Non-pigmented ciliary epithelial cell (primary cell): ENCODE measurements around the gene CCDC178.
A peak's percentile ranks its signal among the peaks of the same experiment; 100 is the strongest.
"Not testable (repeated sequence)": the region's sequence is repeated elsewhere in the genome, so short reads cannot be mapped to it uniquely, and the experiment has no call there.

Source experiments
- DNase-seq: peaks from one replicate; pipeline ENCODE4 v3.0.0-alpha.2; 2010; ENCODE audit warnings: low read depth

The CCDC178 gene

DNA sequence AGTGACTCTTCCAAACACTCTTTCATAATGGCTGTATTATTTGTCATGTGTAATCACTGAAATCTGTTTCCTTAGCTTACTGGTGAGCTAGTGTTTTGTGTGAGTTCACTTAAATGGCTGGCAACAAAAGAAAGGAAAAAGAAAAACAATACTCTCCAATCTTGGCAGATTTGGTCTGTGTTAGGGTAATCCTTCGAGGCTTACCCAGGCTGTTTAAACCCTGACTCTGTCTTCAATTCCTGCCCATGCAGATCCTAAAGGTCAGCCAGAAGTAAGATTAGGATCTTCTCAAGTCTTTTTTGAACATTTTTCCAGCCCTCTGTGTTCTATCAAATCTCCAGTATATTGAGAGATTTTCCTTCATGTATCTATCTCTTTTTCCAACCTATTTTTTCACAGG lies 85.3 kb downstream of the CCDC178 start:
- DNase-seq: no peak

DNA sequence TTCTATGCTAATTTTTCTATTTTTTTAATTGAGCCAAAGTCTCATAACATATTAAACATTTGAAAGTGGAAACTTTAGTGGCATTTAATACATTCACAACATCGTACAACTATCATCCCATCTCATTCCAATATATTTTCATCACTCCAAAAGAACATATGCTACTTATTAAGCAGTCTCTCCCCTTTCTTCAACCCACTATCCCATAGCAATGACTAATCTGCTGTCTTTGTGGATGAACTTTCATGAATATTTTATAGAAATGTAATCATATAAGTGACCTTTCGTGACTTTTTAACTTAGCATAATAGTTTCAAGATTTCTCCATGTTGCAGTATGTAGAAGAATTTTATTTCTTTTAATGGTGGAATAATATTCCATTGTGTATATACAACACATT lies 90.3 kb downstream of the CCDC178 start:
- DNase-seq: no peak

DNA sequence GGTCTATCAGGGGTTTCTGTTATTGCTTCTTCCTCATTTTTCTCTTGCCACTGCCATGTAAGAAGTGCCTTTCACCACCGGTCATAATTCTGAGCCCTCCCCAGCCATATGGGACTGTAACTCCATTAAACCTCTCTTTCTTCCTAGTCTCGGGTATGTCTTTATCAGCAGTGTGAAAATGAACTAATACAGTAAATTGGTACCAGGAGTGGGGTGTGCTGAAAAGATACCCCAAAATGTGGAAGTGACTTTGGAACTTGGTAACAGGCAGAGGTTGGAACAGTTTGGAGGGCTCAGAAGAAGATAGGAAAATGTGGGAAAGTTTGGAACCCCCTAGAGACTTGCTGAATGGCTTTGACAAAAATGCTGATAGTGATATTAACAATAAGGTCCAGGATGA lies 100.8 kb downstream of the CCDC178 start:
- not testable (repeated sequence) for DNase-seq

DNA sequence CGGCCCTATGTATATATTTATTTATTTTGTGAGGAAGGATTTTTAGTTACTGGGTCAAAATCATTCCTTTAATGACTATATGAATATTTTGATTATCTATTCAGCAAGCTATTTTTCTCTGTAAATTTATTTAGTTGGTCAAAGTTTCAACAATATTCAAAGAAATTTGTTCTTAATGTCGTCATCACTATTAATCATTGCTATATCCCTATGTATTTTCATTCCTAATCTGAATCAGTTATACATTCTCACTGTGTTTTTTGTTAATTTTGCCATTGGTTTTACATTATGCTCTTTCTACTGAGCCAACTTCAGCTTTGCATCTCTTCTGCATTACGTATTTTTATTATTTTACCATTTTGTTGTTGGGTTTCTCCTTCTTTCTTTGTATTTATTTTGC lies 105.7 kb downstream of the CCDC178 start:
- DNase-seq: no peak

- no peak for DNase-seq
These were observed 109.8 kb downstream of the CCDC178 start for GRCh38 chr18:33330711-33331110.

GRCh38 chr18:33326975-33327374 lies 113.5 kb downstream of the CCDC178 start:
- no peak for DNase-seq

DNA sequence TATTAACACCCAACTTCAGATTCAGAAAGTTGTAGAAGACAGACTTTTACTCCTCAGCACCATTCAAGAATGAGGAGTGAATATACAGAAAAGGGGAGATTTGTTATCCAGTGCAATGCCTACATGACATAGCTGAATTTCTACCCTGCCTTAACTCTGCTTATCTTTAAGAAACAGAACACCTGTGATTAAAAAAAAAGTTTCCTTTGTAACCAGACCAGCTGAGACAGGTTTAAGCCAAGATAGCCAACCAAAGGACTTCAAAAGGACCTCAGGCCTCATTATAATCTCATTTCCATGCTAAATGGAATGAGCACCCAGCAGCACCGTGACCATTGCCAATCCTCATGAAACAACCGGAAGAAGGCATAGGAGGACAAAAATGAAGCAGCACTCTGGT lies 122.9 kb downstream of the CCDC178 start:
- DNase-seq: no peak

- no peak for DNase-seq
These were observed 124.4 kb downstream of the CCDC178 start for GRCh38 chr18:33316146-33316587.

GRCh38 chr18:33307520-33307919 lies 133.0 kb downstream of the CCDC178 start:
- DNase-seq: no peak

- DNase-seq: no peak
These were observed 136.2 kb downstream of the CCDC178 start for GRCh38 chr18:33304277-33304676.

GRCh38 chr18:33291539-33291938 lies 149.0 kb downstream of the CCDC178 start:
- no peak for DNase-seq

DNA sequence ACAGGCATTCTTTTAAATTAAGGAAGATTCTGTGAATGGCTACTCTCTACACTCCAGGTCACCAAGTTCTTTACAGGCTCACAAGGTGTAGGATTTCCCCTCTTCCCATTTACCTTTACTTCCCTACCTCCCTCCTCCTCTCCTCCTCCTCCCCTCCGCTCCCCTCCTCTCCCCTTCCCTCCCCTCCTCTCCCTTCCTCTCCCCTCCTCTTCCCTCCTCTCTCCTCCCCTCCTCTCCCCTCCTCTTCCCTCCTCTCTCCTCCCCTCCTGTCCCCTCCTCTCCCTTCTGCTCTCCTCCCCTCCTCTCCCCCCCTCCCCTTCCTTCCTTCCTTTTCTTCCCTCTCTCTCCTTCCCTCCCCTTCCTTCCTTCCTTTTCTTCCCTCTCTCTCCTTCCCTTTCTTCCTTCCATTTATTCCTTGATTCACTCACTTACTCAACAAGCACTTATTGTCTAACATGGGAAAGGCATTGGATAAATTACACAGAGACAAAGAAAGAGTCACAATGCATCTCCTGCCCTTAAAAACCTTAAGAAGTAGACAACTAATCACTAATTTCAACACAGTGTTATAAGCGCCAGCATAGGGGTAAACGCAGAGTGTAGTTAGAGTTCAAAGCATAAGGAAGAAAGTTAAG lies 152.3 kb downstream of the CCDC178 start:
- DNase-seq: no peak

- no peak for DNase-seq
These were observed 157.7 kb downstream of the CCDC178 start for GRCh38 chr18:33282709-33283333.

DNA sequence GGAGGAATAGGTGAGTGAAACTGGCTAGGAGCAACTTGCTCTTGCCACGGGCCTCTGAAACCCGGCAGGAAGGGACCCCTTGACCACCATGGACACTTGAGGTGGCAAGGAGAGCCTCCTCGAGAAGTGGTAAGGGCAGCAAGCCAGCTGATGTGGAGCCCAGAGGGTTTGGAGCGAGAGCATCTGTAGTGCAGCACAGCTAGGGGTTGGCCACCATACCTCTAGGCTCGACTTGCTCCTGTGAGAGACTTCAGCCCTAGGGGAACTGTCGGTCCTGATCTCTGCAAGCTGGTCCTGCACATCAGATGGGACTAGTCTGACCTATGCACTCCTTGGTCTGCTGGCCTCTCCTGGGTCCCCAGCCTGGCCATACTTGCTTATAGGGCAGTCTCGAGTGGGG lies 158.4 kb downstream of the CCDC178 start:
- no peak for DNase-seq

DNA sequence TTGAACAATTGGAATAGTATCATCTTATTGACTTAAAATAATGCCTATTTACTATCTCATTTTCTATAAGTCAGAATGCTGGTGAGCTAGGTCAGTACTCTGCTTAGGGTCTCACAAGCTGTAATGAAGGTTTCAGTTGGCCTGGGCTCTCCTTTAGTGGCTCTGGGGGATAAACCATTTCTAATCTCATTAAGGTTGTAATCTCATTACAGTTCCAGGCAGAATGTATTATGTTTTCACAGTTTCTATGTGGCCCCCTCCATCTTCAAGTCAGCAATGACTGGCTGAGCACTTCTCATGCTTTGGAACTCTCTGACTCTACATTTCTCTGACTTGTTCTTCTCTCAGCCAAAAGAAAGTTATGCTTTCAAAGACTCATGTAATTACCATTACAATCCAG lies 163.1 kb downstream of the CCDC178 start:
- no peak for DNase-seq

GRCh38 chr18:33275843-33276242 lies 164.7 kb downstream of the CCDC178 start:
- no peak for DNase-seq

DNA sequence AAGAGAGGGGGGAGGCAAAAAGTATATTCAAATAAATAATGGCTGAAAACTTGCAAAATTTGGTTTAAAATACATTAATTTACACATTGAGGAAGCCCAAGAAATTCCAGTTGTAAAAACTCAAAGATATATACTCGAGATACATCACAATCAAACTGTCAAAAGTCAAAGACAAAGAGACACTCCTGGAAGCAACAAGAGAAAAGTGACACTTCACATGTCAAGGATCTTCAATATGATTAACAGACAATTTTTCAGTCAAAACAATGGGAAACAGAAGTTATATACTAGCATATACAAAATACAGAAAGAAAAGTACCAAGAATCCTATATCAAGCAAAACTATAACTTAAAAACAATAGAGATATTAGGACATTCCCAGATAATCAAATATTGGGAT lies 170.2 kb downstream of the CCDC178 start:
- DNase-seq: no peak

GRCh38 chr18:33269223-33269622 lies 171.3 kb downstream of the CCDC178 start:
- DNase-seq: no peak

DNA sequence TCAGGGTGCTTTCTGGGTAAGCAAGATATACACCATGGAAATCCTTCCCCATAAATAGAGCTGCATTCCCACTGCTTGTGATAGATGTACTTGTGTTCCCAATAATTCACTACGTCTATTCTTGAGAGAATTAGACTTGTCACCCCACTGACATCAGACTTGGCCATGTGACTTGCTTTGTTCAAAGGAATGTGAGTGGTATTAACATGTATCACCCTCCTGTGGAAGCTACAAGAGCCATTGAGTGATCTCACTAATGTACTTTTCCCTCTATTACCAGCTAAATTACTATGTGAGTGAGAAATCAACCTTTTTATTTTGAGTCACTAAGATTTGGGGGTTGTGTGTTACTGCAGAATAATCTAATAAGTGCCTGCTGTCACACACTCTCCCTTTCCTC lies 176.0 kb downstream of the CCDC178 start:
- no peak for DNase-seq

DNA sequence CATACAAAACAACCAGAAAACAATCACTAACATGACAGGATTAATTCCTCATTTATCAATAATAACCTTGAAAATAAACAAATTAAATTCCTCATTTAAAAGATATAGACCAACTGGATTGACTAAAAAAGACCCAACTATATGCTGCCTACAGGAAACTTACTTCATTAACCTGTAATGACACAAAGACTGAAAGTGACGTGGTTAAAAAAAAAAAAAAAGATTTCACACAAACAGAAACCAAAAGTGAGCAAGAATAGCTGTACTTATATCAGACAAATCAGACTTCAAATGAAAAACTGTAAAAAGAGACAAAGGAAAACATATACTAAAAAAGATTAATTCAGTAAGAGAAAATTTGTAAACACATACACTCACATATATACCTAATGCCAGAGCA lies 201.2 kb downstream of the CCDC178 start:
- DNase-seq: no peak

DNA sequence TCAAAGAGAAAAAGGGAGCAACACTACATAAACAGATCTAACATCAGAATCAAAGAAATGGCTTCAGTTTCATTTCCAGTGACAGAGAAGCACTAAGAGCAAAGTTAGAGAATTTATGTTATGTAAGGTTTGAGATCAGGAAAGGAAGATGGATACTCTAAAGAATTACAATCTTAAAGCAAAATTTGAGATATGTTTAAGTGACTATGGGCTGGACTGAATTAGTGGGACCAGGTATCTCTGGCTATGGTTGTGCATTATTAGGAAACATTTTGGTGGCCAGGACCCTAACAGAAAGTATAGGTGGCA lies 208.2 kb downstream of the CCDC178 start:
- no peak for DNase-seq

DNA sequence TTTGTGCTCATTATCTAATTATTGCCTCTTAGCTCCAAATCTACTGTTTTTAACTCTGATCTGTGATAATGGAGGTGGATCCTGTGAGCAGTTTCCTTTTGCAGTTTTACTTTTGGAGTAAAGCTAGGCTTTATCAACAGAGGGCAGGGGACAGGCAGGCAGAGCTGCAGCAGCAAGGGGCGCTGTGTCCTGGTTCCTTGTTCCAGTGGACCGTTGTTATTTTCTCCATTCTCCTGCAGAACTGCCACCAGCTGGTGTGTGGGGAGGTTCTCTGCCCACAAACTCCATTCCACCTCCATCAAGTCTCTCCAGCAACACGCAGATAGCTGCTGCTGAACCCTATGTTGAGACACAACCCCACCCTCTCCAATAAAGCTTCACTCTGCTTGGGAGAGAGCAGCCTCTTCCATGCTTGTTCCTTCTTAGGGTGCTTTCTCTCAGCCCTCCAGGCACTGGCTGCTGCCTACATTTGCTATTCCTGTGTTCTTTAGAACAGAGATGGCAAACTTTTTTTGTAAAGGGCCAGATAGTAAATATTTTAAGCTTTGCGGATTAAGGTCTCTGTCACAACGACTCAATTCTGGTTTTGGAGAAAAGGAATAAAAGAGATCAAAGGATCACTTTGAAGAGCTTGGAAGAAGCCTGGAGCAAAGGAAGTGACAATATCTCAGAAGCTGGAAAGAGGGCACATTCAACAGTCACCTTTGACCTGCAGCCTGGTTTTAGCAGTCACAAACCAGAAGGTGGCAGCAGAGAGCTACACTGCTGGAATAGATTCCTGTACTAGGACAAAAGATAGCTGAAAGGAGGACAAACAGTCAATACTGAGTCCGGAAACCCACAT lies 208.8 kb downstream of the CCDC178 start:
- DNase-seq: peak; percentile 15

DNA sequence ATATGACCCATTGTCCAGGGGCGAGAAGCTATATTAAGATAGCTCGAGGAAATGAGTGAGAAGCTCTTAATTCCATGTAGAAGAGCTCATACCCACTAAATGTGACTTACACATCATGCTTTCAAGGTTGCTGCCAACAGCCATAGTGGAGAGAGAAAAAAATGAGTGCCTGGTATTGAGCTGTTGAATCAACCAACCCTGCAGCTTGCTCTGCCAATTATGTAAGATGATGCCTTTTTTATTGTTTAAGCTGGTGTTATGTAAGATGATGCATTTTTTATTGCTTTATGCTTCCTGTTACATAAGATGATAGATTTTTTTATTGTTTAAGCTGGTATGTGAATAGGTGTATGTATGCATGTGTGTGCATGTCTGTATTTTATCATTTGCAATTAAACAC lies 228.2 kb downstream of the CCDC178 start:
- DNase-seq: no peak
